ENCODE measurements around the gene MEIS2. TPM values are rescaled to one million over a fixed set of nuclear protein-coding genes. Genes with fewer than 3 reads are reported as not detected.
A peak's percentile ranks its signal among the peaks of the same experiment; 100 is the strongest.

MEIS2 gene
- total and polyA plus RNA-seq, 2 of the 13 experiments (the other 11 are each of a cell fraction or from before 2014, with no cell fraction given): 10.7 to 12.4 TPM

- TF ChIP-seq USF2 (IDR thresholded peaks at IDR 0.05; ENCODE audit: low read depth, low read length) (no peak), USF2 (CRISPR knock-in tag; IDR thresholded peaks at IDR 0.05; ENCODE audit: borderline replicate concordance) (no peak), ZNF615 (CRISPR knock-in tag; IDR thresholded peaks at IDR 0.05; ENCODE audit: borderline replicate concordance) (no peak), HMG20B (CRISPR knock-in tag; conservative IDR thresholded peaks at IDR 0.05) (no peak), ZFP82 (CRISPR knock-in tag; IDR thresholded peaks at IDR 0.05; ENCODE audit: borderline replicate concordance) (no peak), MXD3 (CRISPR knock-in tag; IDR thresholded peaks at IDR 0.05) (no peak), DBP (CRISPR knock-in tag; IDR thresholded peaks at IDR 0.05; ENCODE audit: not compliant biosample characterization) (no peak), CSRNP1 (CRISPR knock-in tag; IDR thresholded peaks at IDR 0.05) (no peak), ZNF160 (CRISPR knock-in tag; IDR thresholded peaks at IDR 0.05) (no peak), ZNF574 (CRISPR knock-in tag; IDR thresholded peaks at IDR 0.05) (peak; percentile 32; the same call in 1 of the 2 replicates), TBX2 (CRISPR knock-in tag; IDR thresholded peaks at IDR 0.05; ENCODE audit: borderline replicate concordance) (no peak), ZNF776 (CRISPR knock-in tag; IDR thresholded peaks at IDR 0.05) (no peak), MXI1 (IDR thresholded peaks at IDR 0.05; ENCODE audit: borderline replicate concordance, low read depth, low read length) (peak; percentile 59; the same call in 1 of the 3 replicates)
- TF ChIP-seq, protein P1, sequence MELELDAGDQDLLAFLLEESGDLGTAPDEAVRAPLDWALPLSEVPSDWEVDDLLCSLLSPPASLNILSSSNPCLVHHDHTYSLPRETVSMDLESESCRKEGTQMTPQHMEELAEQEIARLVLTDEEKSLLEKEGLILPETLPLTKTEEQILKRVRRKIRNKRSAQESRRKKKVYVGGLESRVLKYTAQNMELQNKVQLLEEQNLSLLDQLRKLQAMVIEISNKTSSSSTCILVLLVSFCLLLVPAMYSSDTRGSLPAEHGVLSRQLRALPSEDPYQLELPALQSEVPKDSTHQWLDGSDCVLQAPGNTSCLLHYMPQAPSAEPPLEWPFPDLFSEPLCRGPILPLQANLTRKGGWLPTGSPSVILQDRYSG (CRISPR knock-in tag; IDR thresholded peaks at IDR 0.05): no peak
Measured at GRCh38 chr15:37100109-37100965, at the start of gene MEIS2 (continued).

Measured in HepG2 (cell line).